ENCODE results near the gene CFH.

CFH gene

GRCh38 chr1:196649990-196650389 lies 1.9 kb upstream of the CFH start:
- TF ChIP-seq CTCF (IDR thresholded peaks at IDR 0.05; ENCODE audit: extremely low read depth, insufficient read depth, missing control alignments): no peak
- in situ Hi-C loops (cut with MboI; ENCODE audit: low pct_unique_long_range_greater_than_20kb, low sequenced_read_pairs, unreplicated experiment): loop anchor here (25.0 kb wide), 2 partner anchors 313 to 513 kb away; no protein-coding TSS in a partner anchor
- DNase-seq (ENCODE audit: low spot score): no peak

GRCh38 chr1:196650403-196650802 lies 1.4 kb upstream of the CFH start:
- TF ChIP-seq CTCF (IDR thresholded peaks at IDR 0.05; ENCODE audit: extremely low read depth, insufficient read depth, missing control alignments): no peak
- no peak for DNase-seq (ENCODE audit: low spot score)
- in situ Hi-C loops (cut with MboI; ENCODE audit: low pct_unique_long_range_greater_than_20kb, low sequenced_read_pairs, unreplicated experiment): loop anchor here (25.0 kb wide), 2 partner anchors 313 to 513 kb away; no protein-coding TSS in a partner anchor

GRCh38 chr1:196651079-196651478 lies 764 bp upstream of the CFH start:
- in situ Hi-C loops (cut with MboI; ENCODE audit: low pct_unique_long_range_greater_than_20kb, low sequenced_read_pairs, unreplicated experiment): loop anchor here (25.0 kb wide), 2 partner anchors 314 to 514 kb away; no protein-coding TSS in a partner anchor
- no peak for DNase-seq (ENCODE audit: low spot score)
- TF ChIP-seq CTCF (IDR thresholded peaks at IDR 0.05; ENCODE audit: extremely low read depth, insufficient read depth, missing control alignments): no peak

GRCh38 chr1:196654271-196654670 lies 2.4 kb downstream of the CFH start:
- DNase-seq (ENCODE audit: low spot score): no peak
- TF ChIP-seq CTCF (IDR thresholded peaks at IDR 0.05; ENCODE audit: extremely low read depth, insufficient read depth, missing control alignments): no peak
- in situ Hi-C loops (cut with MboI; ENCODE audit: low pct_unique_long_range_greater_than_20kb, low sequenced_read_pairs, unreplicated experiment): loop anchor here (25.0 kb wide), 2 partner anchors 317 to 517 kb away; no protein-coding TSS in a partner anchor

GRCh38 chr1:196655071-196655470 lies 3.2 kb downstream of the CFH start:
- no peak for DNase-seq (ENCODE audit: low spot score)
- in situ Hi-C loops (cut with MboI; ENCODE audit: low pct_unique_long_range_greater_than_20kb, low sequenced_read_pairs, unreplicated experiment): loop anchor here (25.0 kb wide), 2 partner anchors 318 to 518 kb away; no protein-coding TSS in a partner anchor
- TF ChIP-seq CTCF (IDR thresholded peaks at IDR 0.05; ENCODE audit: extremely low read depth, insufficient read depth, missing control alignments): no peak

- no peak for DNase-seq (ENCODE audit: low spot score)
- in situ Hi-C loops (cut with MboI; ENCODE audit: low pct_unique_long_range_greater_than_20kb, low sequenced_read_pairs, unreplicated experiment): loop anchor here (25.0 kb wide), 2 partner anchors 318 to 518 kb away; no protein-coding TSS in a partner anchor
- TF ChIP-seq CTCF (IDR thresholded peaks at IDR 0.05; ENCODE audit: extremely low read depth, insufficient read depth, missing control alignments): no peak
These were observed 3.7 kb downstream of the CFH start for GRCh38 chr1:196655494-196655893.

Measured in GM13977 (cell line).